Stimulated activated CD4-positive, alpha-beta T cell treated with anti-CD3 and anti-CD28 coated beads, Interleukin-15, amount 100 ng/mL, for 48 hours (primary cell): ENCODE results near the gene STAT6.

ENCODE experiments used
- DNase-seq, 2 donors: peaks; one replicate each; pipeline ENCODE4 v3.0.0-alpha.2; 2020; ENCODE audit warnings: low read depth in 2 of 2

The STAT6 gene

DNA sequence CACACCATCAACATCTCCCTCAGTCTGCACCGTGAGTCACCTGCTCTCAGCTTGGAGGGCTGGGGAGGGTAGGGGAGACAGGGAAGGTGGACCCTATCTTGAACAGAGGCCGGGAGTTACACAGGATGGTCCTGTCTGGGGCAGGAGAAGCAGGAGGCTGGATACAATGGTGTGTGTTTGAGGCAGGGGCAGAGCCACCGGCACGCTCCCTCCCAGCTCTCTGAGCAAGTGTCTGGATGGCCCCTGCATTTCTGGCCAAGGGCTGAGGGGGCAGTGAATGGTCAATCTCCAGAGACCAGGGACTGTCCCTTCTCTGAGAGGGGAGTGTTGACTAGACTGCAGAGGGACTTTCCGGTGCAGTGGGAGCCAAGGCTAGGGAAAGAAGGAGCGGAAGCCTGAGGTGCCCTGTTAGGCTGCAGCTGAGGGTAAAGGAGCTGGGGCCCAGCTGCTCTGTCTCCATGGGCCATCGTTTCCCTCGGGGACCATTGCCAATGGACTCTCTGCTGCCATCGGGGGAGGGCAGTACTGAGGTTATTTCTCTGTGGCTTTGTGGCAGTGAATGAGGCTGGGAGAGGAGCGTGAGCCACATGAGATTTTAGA is 34.4 kb upstream of the STAT6 start:
- no peak for DNase-seq

GRCh38 chr12:57143454-57143853 is 32.3 kb upstream of the STAT6 start:
- DNase-seq = no peak

GRCh38 chr12:57142727-57143126 is 31.6 kb upstream of the STAT6 start:
- DNase-seq = no peak

- no peak for DNase-seq
These were observed 31.0 kb upstream of the STAT6 start for GRCh38 chr12:57142121-57142520.

DNA sequence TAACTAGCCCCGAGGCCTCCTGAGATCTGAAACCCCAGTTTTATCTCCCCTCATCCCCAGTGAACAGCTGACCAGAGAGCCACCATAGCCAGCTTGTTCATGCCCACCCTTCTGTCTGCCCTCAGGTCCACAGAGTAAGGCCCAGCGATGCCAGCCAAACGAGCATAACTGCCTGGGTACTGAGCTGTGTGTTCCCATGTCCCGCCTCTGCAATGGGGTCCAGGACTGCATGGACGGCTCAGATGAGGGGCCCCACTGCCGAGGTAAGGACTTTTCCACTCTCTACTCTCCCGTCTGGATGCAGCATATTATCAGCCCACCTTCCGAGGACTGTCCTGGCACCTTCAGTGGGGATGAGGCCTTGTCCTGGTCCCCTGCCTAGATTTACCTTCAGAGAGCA is 30.1 kb upstream of the STAT6 start:
- no peak for DNase-seq

DNA sequence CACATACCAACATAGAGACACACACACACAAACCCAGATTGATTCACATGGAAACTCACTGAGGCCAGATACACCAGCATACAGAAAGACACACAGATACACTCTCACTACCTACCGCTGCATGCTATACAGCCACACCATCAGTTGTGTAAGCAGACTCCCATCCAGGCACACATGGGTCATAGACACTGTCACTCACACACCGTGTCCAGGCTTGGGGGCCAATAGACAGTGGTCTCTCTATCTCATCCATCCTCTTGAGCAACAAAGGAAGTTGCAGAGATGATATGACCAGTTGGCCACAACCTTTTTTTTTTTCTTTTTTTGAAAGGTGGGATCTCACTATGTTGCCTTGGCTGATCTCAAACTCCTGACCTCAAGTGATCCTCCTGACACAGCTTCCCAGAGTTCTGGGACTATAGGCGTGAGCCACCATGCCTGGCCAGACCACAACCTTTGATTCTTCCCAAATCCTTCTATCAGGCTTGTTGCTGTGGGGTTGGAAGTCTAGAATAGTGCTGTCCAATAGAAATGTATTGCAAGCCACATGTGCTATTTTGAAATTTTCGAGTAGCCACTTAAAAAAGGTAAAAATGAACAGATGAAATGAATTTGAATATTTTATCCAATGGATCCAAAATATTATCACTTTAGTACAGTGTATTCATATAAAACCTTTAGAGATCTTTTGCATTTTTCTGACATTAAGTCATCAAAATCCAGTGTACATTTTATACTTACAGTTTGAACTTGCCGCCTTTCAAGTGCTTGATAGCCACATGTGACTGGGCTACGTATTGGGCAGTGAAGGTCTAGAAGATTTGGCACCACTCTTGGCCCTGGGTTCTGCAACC is 28.9 kb upstream of the STAT6 start:
- no peak for DNase-seq

DNA sequence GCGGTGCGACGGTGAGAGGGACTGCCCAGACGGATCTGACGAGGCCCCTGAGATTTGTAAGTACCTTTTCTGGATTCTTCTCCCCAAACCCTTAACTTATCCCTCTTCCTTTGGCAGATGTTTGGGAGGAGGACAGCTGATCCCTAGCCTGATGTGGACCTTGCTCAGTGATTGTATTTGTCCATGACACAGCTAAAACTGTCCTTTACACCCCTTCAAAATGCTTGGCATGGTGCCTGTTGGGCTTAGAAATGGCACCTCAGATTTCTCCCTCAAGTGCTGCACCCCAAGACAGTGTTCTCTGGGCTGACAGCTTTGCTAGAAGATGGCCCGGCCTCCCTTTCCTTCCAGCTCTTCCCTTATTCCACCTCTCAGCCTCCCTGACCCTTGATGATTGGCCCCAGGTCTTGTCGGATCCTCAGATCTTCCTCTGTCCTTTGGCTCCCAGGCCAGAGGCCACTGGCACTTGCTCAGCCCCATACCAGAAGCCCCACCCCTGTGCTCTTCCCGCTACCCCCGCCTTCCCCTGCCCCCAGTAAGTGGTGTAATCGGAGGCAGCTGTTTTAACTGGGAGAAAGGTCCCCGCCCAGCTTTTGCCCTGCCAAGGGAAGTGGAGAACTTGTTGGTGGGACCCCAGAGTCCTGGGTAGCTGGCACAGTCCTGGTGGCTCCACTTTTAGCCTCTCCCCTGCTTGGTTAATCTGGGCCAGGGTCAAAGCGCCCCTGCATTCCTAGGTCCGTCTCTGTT is 27.5 kb upstream of the STAT6 start:
- DNase-seq = no peak

GRCh38 chr12:57135527-57136326 is 24.6 kb upstream of the STAT6 start:
- no peak for DNase-seq

GRCh38 chr12:57134949-57135348 is 23.8 kb upstream of the STAT6 start:
- DNase-seq = no peak

GRCh38 chr12:57133916-57134315 is 22.8 kb upstream of the STAT6 start:
- DNase-seq = no peak

- no peak for DNase-seq
These were observed 21.9 kb upstream of the STAT6 start for GRCh38 chr12:57133013-57133569.

DNA sequence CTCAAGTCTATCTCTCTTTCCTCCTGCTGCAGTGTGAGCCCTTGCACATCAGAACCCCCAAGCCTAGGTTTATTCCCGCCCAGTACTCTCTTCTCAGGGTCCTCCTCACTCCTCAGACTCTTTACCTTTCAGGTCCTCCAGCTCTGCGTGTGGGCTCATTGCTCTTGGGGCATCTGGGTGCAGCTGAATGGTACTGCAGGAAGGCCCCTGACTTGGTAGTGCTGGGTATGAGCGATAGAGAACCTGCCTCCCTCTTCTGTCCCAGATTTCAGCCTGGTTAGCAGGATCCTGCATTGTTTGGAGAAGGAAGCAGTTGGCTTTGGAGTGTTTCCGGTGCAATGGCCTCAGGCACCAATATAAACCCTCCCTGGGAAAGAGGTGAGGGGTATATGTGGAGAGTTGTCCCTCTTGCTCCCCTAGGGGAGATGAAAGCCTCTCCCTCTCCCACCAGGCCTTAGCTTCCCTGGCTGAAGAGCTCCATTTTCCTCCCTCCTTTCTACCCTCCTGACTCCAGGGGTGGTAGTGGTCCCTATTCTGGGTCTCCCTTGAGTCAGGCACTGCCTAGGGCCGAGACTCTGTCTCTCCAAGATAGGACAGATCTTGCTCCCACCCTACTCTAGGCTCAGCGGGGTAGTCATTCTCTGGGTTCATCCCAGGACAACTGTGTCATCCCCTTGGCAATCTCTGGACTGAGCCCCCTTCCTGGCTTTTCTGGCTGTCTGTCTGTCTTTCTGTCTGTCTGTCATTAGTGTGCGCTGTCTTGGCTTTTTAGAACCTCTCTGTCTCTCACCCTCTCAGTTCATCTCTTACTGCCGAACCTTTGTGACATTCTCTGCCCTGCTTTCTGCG is 21.0 kb upstream of the STAT6 start:
- no peak for DNase-seq

DNA sequence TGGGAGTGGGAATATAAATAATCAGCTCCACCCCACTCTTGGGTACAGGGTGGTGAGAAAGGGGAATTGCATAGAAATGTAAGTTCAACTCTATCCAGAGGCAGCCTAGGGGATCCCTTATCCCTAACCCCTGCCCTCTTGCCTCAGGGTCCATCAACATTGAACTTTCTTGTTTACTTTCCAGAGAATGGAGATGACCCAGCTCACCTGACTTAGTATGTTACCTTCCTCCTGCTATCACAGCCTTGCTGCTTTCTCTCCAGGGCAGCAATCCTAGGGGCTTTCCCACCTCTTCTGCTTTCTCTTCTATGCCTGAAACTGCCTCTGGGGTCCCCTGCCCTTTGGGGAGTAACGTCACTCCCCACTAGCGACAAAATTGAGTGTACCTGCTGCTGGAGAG is 19.8 kb upstream of the STAT6 start:
- no peak for DNase-seq

- DNase-seq = no peak
These were observed 18.7 kb upstream of the STAT6 start for GRCh38 chr12:57129889-57130288.

- DNase-seq = no peak
These were observed 18.2 kb upstream of the STAT6 start for GRCh38 chr12:57129321-57129842.

- no peak for DNase-seq
These were observed 17.5 kb upstream of the STAT6 start for GRCh38 chr12:57128519-57129247.

GRCh38 chr12:57127726-57128518 is 16.8 kb upstream of the STAT6 start, which contains the start of gene LRP1:
Gene LRP1 (plus strand): TSS chr12:57128483. CDS start chr12:57128965, 482 bp downstream.
- DNase-seq = peak; percentile 55 to 68

DNA sequence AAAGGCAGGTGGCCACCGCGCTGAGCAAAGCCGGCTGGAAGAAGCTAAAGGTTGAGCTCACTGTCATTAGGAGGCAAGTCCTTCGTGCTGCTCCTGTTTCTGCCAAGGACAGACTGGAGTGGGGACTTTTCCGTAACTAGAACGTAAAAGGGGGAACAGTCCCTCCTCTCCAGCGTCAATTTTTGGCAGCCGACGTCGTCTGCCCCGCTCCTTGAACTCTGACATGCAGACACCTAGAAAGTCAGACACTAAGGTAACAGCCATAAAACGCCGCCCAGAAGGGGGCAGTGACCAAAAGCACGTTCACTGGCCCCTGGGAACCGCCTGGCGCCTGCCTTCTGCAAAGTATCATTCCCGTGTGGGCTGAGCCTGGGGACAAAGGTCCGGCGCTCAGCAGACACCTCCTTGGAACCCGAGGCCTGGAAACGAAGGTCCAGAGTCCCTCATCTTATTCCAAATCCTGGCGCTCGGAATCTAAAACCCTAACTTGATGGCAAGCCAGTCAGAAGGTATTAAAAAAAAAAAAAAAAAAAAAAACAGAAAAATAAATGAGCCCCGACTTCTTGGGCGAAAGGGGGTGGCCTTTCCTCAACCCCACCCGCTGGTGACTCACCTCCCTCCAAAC is 16.1 kb upstream of the STAT6 start:
- DNase-seq = peak in 1 of 2 donors; percentile 35
